MM.1S (cell line): ENCODE measurements around the gene EPB41L4B.

ENCODE experiments used
- DNase-seq: peaks from one replicate; pipeline ENCODE4 v3.0.0-alpha.2; 2015
- H2AFZ ChIP-seq: fragments of 300-600 bp; sonication (generic); 2 replicates; pipeline ENCODE4 v1.6.0; 2016; ENCODE audit warnings: antibody characterized with exemption, low read length
- H3F3A ChIP-seq: fragments of 300-600 bp; sonication (generic); 2 replicates; pipeline ENCODE4 v1.6.1; 2016; ENCODE audit warnings: mild to moderate bottlenecking, antibody characterized with exemption, low read length, moderate library complexity, mixed read lengths; ENCODE audit not compliant: insufficient read depth
- H3K27ac ChIP-seq: fragments of 300-600 bp; sonication (generic); 2 replicates; pipeline ENCODE4 v1.5.1; 2016; ENCODE audit warnings: mild to moderate bottlenecking, low read length
- H3K27me3 ChIP-seq: fragments of 300-600 bp; sonication (generic); replicated peaks from 2 replicates; pipeline ENCODE4 v1.6.0; 2016; ENCODE audit warnings: low read length; ENCODE audit not compliant: insufficient read depth
- H3K36me3 ChIP-seq: fragments of 300-600 bp; sonication (generic); replicated peaks from 2 replicates; pipeline ENCODE4 v1.6.1; 2016; ENCODE audit warnings: mild to moderate bottlenecking, low read length, mixed read lengths; ENCODE audit not compliant: insufficient read depth
- H3K4me1 ChIP-seq: fragments of 300-600 bp; sonication (generic); 2 replicates; pipeline ENCODE4 v1.6.1; 2016; ENCODE audit warnings: low read length, mixed read lengths
- H3K4me2 ChIP-seq: fragments of 300-600 bp; sonication (generic); 2 replicates; pipeline ENCODE4 v1.6.0; 2016; ENCODE audit warnings: low read depth, low read length
- H3K4me3 ChIP-seq: fragments of 300-600 bp; sonication (generic); 2 replicates; pipeline ENCODE4 v1.5.1; 2016; ENCODE audit warnings: low read length, mixed read lengths
- H3K79me2 ChIP-seq: fragments of 300-600 bp; sonication (generic); 2 replicates; pipeline ENCODE4 v1.6.1; 2016; ENCODE audit warnings: mixed run types, low read length, mixed read lengths
- H3K9ac ChIP-seq: fragments of 300-600 bp; sonication (generic); 2 replicates; pipeline ENCODE4 v1.6.1; 2016; ENCODE audit warnings: low read length, mixed read lengths
- H3K9me2 ChIP-seq: fragments of 300-600 bp; sonication (generic); replicated peaks from 2 replicates; pipeline ENCODE4 v1.6.1; 2016; ENCODE audit warnings: mild to moderate bottlenecking, low read length, mixed read lengths; ENCODE audit not compliant: insufficient read depth
- H3K9me3 ChIP-seq: fragments of 300-600 bp; sonication (generic); replicated peaks from 2 replicates; pipeline ENCODE4 v1.6.1; 2016; ENCODE audit warnings: mild to moderate bottlenecking, low read length, mixed read lengths; ENCODE audit not compliant: insufficient read depth
- H4K20me1 ChIP-seq: fragments of 300-600 bp; sonication (generic); 2 replicates; pipeline ENCODE4 v1.6.1; 2016; ENCODE audit warnings: mild to moderate bottlenecking, low read length, moderate library complexity, mixed read lengths; ENCODE audit not compliant: insufficient read depth
- CTCF ChIP-seq: fragments of 300-600 bp; sonication (generic); IDR thresholded peaks from 2 replicates; pipeline ENCODE4 v1.5.1; 2016; ENCODE audit warnings: antibody characterized with exemption, low read length, mixed read lengths
- EZH2 ChIP-seq: fragments of 300-600 bp; sonication (generic); optimal IDR thresholded peaks from 2 replicates; pipeline ENCODE3; 2017; ENCODE audit warnings: low read depth, mild to moderate bottlenecking, antibody characterized with exemption, low read length, mixed read lengths
- EZH2phosphoT487 ChIP-seq: fragments of 300-600 bp; sonication (generic); IDR thresholded peaks from 2 replicates; pipeline ENCODE4 v1.6.1; 2018; ENCODE audit warnings: antibody characterized with exemption, low read length

The EPB41L4B gene

DNA sequence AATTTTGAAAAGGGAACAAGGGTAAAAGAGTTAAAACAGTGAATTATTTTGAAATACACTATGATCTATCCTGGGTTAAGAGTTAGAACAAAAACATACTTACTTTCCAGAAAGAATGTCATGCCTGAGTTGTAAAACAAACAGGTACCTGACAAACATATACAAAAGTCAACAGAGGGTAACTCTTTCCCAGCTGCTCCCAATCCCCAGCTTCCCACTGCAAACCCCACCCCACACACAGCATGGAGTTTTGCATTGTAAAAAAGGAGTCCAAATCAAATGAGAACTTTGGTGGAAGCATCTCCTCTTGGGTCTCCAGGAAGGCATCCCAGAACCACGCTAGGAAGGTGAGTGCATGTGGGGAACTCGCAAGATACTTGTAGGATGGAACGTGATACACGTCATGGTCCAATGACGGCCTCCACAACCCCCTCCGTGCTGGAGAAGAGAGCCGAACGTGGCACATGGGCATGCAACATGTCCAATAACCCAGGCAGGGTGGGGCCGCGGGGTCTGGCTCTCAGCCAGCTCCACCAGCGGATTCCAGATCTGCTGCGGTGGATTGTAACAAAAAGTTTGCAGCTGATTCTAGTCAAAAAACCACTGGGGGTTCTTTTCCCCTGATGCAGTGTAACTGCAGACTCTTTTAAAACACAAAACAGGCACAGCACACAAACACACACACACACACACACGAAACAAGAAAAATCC, 55.8 kb downstream of the EPB41L4B start:
- H3K4me3 ChIP-seq, result no peak overlapping the region
- H3K27ac ChIP-seq, result no peak overlapping the region
- H3F3A ChIP-seq, result no peaks in the 10 kb centered on the region
- H3K36me3 ChIP-seq, result no peaks in the 10 kb centered on the region
- H4K20me1 ChIP-seq, result no peaks in the 10 kb centered on the region
- no peaks in the 10 kb centered on the region for H3K9me3 ChIP-seq
- DNase-seq, result no peak
- H2AFZ ChIP-seq, result no peak overlapping the region
- H3K4me1 ChIP-seq, result no peaks in the 10 kb centered on the region
- no peak overlapping the region for H3K9ac ChIP-seq
- H3K79me2 ChIP-seq, result no peaks in the 10 kb centered on the region
- TF ChIP-seq EZH2 (no peak), CTCF (no peak), EZH2phosphoT487 (no peak)
- H3K4me2 ChIP-seq, result no peak overlapping the region
- no peaks in the 10 kb centered on the region for H3K27me3 ChIP-seq
- no peaks in the 10 kb centered on the region for H3K9me2 ChIP-seq

DNA sequence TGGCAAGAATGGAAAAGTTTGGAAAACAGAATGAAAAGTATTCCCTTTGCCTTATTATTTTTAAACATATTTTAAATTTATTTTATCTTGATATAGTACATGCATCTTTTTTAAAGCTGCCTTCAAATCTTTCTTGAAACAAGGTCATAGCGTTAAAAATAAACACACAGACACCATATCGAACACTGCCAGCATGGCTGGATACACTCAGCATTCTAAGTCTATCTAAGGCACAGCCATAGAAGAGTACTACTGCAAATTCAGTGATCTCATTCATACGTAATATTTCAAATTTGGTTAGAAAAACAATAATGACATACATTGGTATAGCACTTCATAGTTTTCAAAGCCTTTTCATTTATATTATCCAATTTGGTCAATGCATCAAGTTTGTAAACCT, 57.5 kb downstream of the EPB41L4B start:
- Histone ChIP-seq H3K36me3 (no peaks in the 10 kb centered on the region), H4K20me1 (no peaks in the 10 kb centered on the region), H3K27ac (no peak overlapping the region), H3K79me2 (no peaks in the 10 kb centered on the region), H3K4me2 (no peak overlapping the region), H3K4me1 (no peaks in the 10 kb centered on the region), H2AFZ (no peak overlapping the region), H3K9me2 (no peaks in the 10 kb centered on the region), H3K9me3 (no peaks in the 10 kb centered on the region), H3K9ac (no peak overlapping the region), H3F3A (no peaks in the 10 kb centered on the region), H3K4me3 (no peak overlapping the region), H3K27me3 (no peaks in the 10 kb centered on the region)
- DNase-seq, result no peak
- no peak for TF ChIP-seq EZH2
- no peak for TF ChIP-seq EZH2phosphoT487
- no peak for TF ChIP-seq CTCF

- no peaks in the 10 kb centered on the region for H3K27me3 ChIP-seq
- no peaks in the 10 kb centered on the region for H3K4me1 ChIP-seq
- no peaks in the 10 kb centered on the region for H4K20me1 ChIP-seq
- H3K9me3 ChIP-seq, result no peaks in the 10 kb centered on the region
- H3K9me2 ChIP-seq, result no peaks in the 10 kb centered on the region
- no peak overlapping the region for H3K9ac ChIP-seq
- H3K79me2 ChIP-seq, result no peaks in the 10 kb centered on the region
- DNase-seq, result no peak
- H2AFZ ChIP-seq, result no peak overlapping the region
- H3K27ac ChIP-seq, result no peak overlapping the region
- no peak for TF ChIP-seq EZH2
- TF ChIP-seq CTCF, result no peak
- no peak for TF ChIP-seq EZH2phosphoT487
- no peaks in the 10 kb centered on the region for H3K36me3 ChIP-seq
- no peak overlapping the region for H3K4me2 ChIP-seq
- H3K4me3 ChIP-seq, result no peak overlapping the region
- H3F3A ChIP-seq, result no peaks in the 10 kb centered on the region
Observed at GRCh38 chr9:109258481-109259302, 62.2 kb downstream of the EPB41L4B start.
